K562 (cell line): ENCODE data around the gene SLC25A21. TPM values are rescaled to one million over a fixed set of nuclear protein-coding genes. Genes with fewer than 3 reads are reported as not detected.

Source experiments
- ATAC-seq: fragments of 200-7000 bp; cut with Tn5 transposase; 3 replicates; pipeline ENCODE4 v1.9.1; 2020; ENCODE audit warnings: moderate library complexity
- BruUV-seq: library from RNA; stranded (reverse); fragments of 400-500 nt; replicated peaks from 2 replicates; lab custom pipeline; 2021; lab: Mats Ljungman, UMichigan
- CTCF ChIA-PET: fragments of 300-600 bp; formaldehyde crosslinking; extraction: SDS; loops from one replicate; lab custom pipeline; 2021; ENCODE audit warnings: low intra/inter-chr PET ratio; lab: Yijun Ruan, JAX
- POLR2A ChIA-PET: fragments of 300-600, 350-650 bp; sonication (Branson Sonifier 250); formaldehyde crosslinking; extraction: SDS; loops from one replicate; lab custom pipeline; 2021; ENCODE audit warnings: antibody characterized with exemption, inconsistent platforms; lab: Yijun Ruan, JAX
- DNase-seq, 4 experiments: peaks; one replicate each; pipeline versions ENCODE4 v3.0.0 to v3.0.0-alpha.2; 2011 to 2018; ENCODE audit warnings: low spot score in 3 of 4, mixed read lengths in 3 of 4; ENCODE audit errors: extremely low read depth in 1 of 4
- FAIRE-seq: peaks from 2 replicates; lab custom pipeline; 2011; peaks lifted over from hg19 to GRCh38; lab: Jason Lieb, UNC
- H2AFZ ChIP-seq: 2 replicates; pipeline ENCODE4 v1.6.0; 2011; ENCODE audit warnings: low read depth, low read length, control low read depth, inconsistent platforms
- H3K27ac ChIP-seq: fragments of 200-600 bp; 3 replicates; pipeline ENCODE4 v1.8.0; 2011; ENCODE audit warnings: low read depth, mild to moderate bottlenecking, control low read depth, inconsistent platforms, low read length, moderate library complexity, mixed read lengths; ENCODE audit errors: extremely low read depth
- H3K27me3 ChIP-seq, 2 experiments: fragments of 300-600 bp in 1 of 2; 2 replicates in 1 of 2; 3 replicates in 1 of 2; pipeline versions ENCODE4 v1.6.0 to v1.8.0; 2011; ENCODE audit warnings: inconsistent platforms in 2 of 2, low read length in 2 of 2, mild to moderate bottlenecking in 1 of 2, mixed read lengths in 1 of 2, moderate library complexity in 1 of 2; ENCODE audit not compliant: control insufficient read depth in 2 of 2, insufficient read depth in 2 of 2
- H3K36me3 ChIP-seq: fragments of 300-600 bp; 3 replicates; pipeline ENCODE4 v1.8.0; 2011; ENCODE audit warnings: mild to moderate bottlenecking, low read length, inconsistent platforms; ENCODE audit not compliant: control insufficient read depth, insufficient read depth
- H3K4me1 ChIP-seq, 2 experiments: fragments of 200-600 bp in 1 of 2; replicated peaks in 1 of 2; 2 replicates in 1 of 2; 3 replicates in 1 of 2; pipeline versions ENCODE4 v1.5.1 to v1.8.0; 2011; ENCODE audit warnings: inconsistent platforms in 2 of 2, low read length in 2 of 2, mild to moderate bottlenecking in 1 of 2, mixed read lengths in 1 of 2, moderate library complexity in 1 of 2; ENCODE audit not compliant: control insufficient read depth in 2 of 2, insufficient read depth in 2 of 2
- H3K4me2 ChIP-seq: 2 replicates; pipeline ENCODE4 v1.6.1; 2011; ENCODE audit warnings: low read length, control low read depth, inconsistent platforms, mixed read lengths; ENCODE audit not compliant: insufficient read depth
- H3K4me3 ChIP-seq: fragments of 200-600 bp; sonication (generic), shearing (Covaris generic); 2 replicates; pipeline ENCODE4 v1.5.1; 2016; ENCODE audit warnings: control low read depth, inconsistent platforms
- H3K79me2 ChIP-seq: fragments of 200-600 bp; 3 replicates; pipeline ENCODE4 v1.8.0; 2011; ENCODE audit warnings: low read length, inconsistent platforms; ENCODE audit not compliant: control insufficient read depth, insufficient read depth
- H3K9ac ChIP-seq, 2 experiments: 2 replicates each; pipeline versions ENCODE4 v1.6.0 to v1.6.1; 2011; ENCODE audit warnings: low read depth in 2 of 2, low read length in 2 of 2, control low read depth in 1 of 2, inconsistent platforms in 1 of 2, mild to moderate bottlenecking in 1 of 2, mixed read lengths in 1 of 2; ENCODE audit not compliant: insufficient read depth in 1 of 2
- H3K9me1 ChIP-seq: one replicate; pipeline ENCODE4 v1.6.0; 2011; ENCODE audit warnings: inconsistent platforms, mild to moderate bottlenecking, low read length, moderate library complexity; ENCODE audit not compliant: control insufficient read depth, insufficient read depth
- H3K9me3 ChIP-seq: replicated peaks from 2 replicates; pipeline ENCODE4 v1.5.1; 2011; ENCODE audit warnings: low read depth, low read length, inconsistent platforms; ENCODE audit not compliant: control insufficient read depth, insufficient read depth
- H4K20me1 ChIP-seq: replicated peaks from 2 replicates; pipeline ENCODE4 v1.6.1; 2011; ENCODE audit warnings: low read length, inconsistent platforms, mixed read lengths; ENCODE audit not compliant: control insufficient read depth, insufficient read depth
- ARNT ChIP-seq, 2 experiments: fragments of 450-650 bp; IDR thresholded peaks; 2 replicates each; pipeline ENCODE4 v1.6.1; 2016; ENCODE audit warnings: mild to moderate bottlenecking in 1 of 2
- E2F4 ChIP-seq: sonication (generic); formaldehyde crosslinking; IDR thresholded peaks from 2 replicates; pipeline ENCODE4 v1.8.0; 2022; ENCODE audit warnings: mild to moderate bottlenecking, low read depth, missing genetic modification reagents
- ETV6 ChIP-seq, 3 experiments: fragments of 150-350 bp in 1 of 3; sonication (generic) in 1 of 3; formaldehyde crosslinking in 1 of 3; IDR thresholded peaks; 2 replicates each; pipeline versions ENCODE4 v1.6.1 to v1.8.0; 2014 to 2022; ENCODE audit warnings: borderline replicate concordance in 2 of 3, low read depth in 2 of 3, antibody characterized with exemption in 1 of 3, low read length in 1 of 3, mild to moderate bottlenecking in 1 of 3, missing genetic modification reagents in 1 of 3
- GATAD2A ChIP-seq: fragments of 450-650 bp; IDR thresholded peaks from 2 replicates; pipeline ENCODE4 v1.6.1; 2017
- HDAC1 ChIP-seq, 2 experiments: fragments of 450-650 bp; IDR thresholded peaks; 2 replicates each; pipeline ENCODE4 v1.6.1; 2016 to 2017; ENCODE audit warnings: inconsistent platforms in 1 of 2, mild to moderate bottlenecking in 1 of 2, moderate library complexity in 1 of 2
- JUND ChIP-seq, 2 experiments: IDR thresholded peaks; 2 replicates in 1 of 2; 3 replicates in 1 of 2; pipeline ENCODE4 v1.6.1; 2011; ENCODE audit warnings: borderline replicate concordance in 2 of 2, low read depth in 2 of 2, low read length in 2 of 2, improper control_type of control experiment in 1 of 2, missing biosample characterization in 1 of 2, missing genetic modification characterization in 1 of 2, missing genetic modification reagents in 1 of 2
- LEF1 ChIP-seq: fragments of 450-650 bp; IDR thresholded peaks from 2 replicates; pipeline ENCODE4 v1.6.1; 2016; ENCODE audit warnings: mild to moderate bottlenecking
- MCM2 ChIP-seq: fragments of 450-650 bp; IDR thresholded peaks from 2 replicates; pipeline ENCODE4 v1.6.1; 2017; ENCODE audit warnings: low read depth, mild to moderate bottlenecking
- NCOR1 ChIP-seq: fragments of 450-650 bp; IDR thresholded peaks from 2 replicates; pipeline ENCODE4 v1.6.1; 2016; ENCODE audit warnings: mild to moderate bottlenecking, moderate library complexity
- NR2C1 ChIP-seq, 2 experiments: fragments of 450-650 bp; IDR thresholded peaks; 2 replicates each; pipeline ENCODE4 v1.6.1; 2017; ENCODE audit warnings: mild to moderate bottlenecking in 2 of 2, antibody characterized with exemption in 1 of 2, inconsistent platforms in 1 of 2, missing compliant biosample characterization in 1 of 2, missing genetic modification characterization in 1 of 2
- PHF8 ChIP-seq: fragments of 200-600 bp; sonication (generic); IDR thresholded peaks from 2 replicates; pipeline ENCODE4 v1.6.1; 2012; ENCODE audit warnings: mixed run types, mild to moderate bottlenecking, inconsistent platforms, low read length, moderate library complexity, borderline replicate concordance
- RBM15 ChIP-seq: fragments of 200-400 bp; formaldehyde crosslinking; IDR thresholded peaks from 2 replicates; pipeline ENCODE4 v1.6.1; 2018; ENCODE audit warnings: mild to moderate bottlenecking, low read length, moderate library complexity; ENCODE audit not compliant: insufficient read depth
- RBM25 ChIP-seq: fragments of 200-400 bp; formaldehyde crosslinking; IDR thresholded peaks from 2 replicates; pipeline ENCODE4 v1.6.1; 2018; ENCODE audit warnings: low read length, low read depth, moderate library complexity; ENCODE audit not compliant: severe bottlenecking
- RNF2 ChIP-seq: sonication (generic); IDR thresholded peaks from 2 replicates; pipeline ENCODE4 v1.6.1; 2016
- ZNF253 ChIP-seq: fragments of 250-450 bp; sonication (Bioruptor Pico); conservative IDR thresholded peaks from 2 replicates; pipeline ENCODE4 v1.6.1; 2021; ENCODE audit warnings: mild to moderate bottlenecking
- ZNF316 ChIP-seq: fragments of 450-650 bp; IDR thresholded peaks from 2 replicates; pipeline ENCODE4 v1.6.1; 2016
- ZNF511 ChIP-seq: sonication (generic); formaldehyde crosslinking; IDR thresholded peaks from 2 replicates; pipeline ENCODE4 v1.8.0; 2022; ENCODE audit warnings: mild to moderate bottlenecking, missing genetic modification reagents
- WGBS: fragments of 100-300 bp; shearing (Covaris generic); methylation state at CpG from one replicate; pipeline ENCODE4 v1.1.6; 2016; ENCODE audit warnings: low coverage, mixed read lengths; ENCODE audit not compliant: insufficient coverage; ENCODE audit errors: missing lambda C conversion rate; 5-methylcytosine and 5-hydroxymethylcytosine counted together
- in situ Hi-C: fragments of 300-500 bp; cut with MboI; formaldehyde crosslinking; loops from 4 replicates; pipeline ENCODE4 v1.15.0; 2018; ENCODE audit warnings: inconsistent platforms, mixed read lengths
- intact Hi-C: fragments of 100-400 bp; cut with micrococcal nuclease; formaldehyde crosslinking; loops from 2 replicates; pipeline ENCODE4 v1.14.2; 2022
- polyA plus RNA-seq, 8 experiments: library from polyadenylated mRNA; depleted of rRNA in 4 of 8; stranded (reverse) in 5 of 8; unstranded in 3 of 8; fragments of >200 nt; fragmentation: Nextera tagmentation in 2 of 8; fragmentation: Illumina TruSeq in 1 of 8; extraction: Ambion mirVana in 2 of 8; extraction: Trizol in 1 of 8; gene quantifications; 2 replicates each; pipeline versions ENCODE4 v1.2.1 to v1.2.3, GENCODE V29; 2011 to 2014; ENCODE audit warnings: inconsistent platforms in 1 of 8, missing spikeins in 1 of 8
- total RNA-seq, 7 experiments: library from RNA; depleted of rRNA in 6 of 7; stranded (reverse); fragments of >200 nt in 6 of 7; fragmentation: Illumina TruSeq in 2 of 7; extraction: Trizol in 2 of 7; gene quantifications; 2 replicates each; pipeline versions ENCODE4 v1.2.1 to v1.2.3, GENCODE V29; 2011 to 2021; ENCODE audit warnings: low replicate concordance in 1 of 7

The SLC25A21 gene
- total and polyA plus RNA-seq, 9 of the 15 experiments (the other 6 are each of a cell fraction or from before 2014, with no cell fraction given): 15.2 to 46.7 (median 28.7) TPM

- H3K36me3 ChIP-seq: no peaks in the 10 kb centered on the region; the same call in 2 of the 3 replicates
- H2AFZ ChIP-seq: no peak overlapping the region
- peak overlapping the region in 1 of 2 experiments; percentile 55; a peak in 2 of 4 replicates for H3K9ac ChIP-seq
- peaks cover 0 to 8% of the 10 kb centered on the region in 2 experiments; a peak in 2 of 5 replicates for H3K4me1 ChIP-seq
- H3K27ac ChIP-seq: no peak overlapping the region
- intact Hi-C loops: loop anchor here (5.0 kb wide), 1 partner anchor 44 kb away; the partner anchor contains the start of gene MIPOL1
- H3K9me1 ChIP-seq: no peaks in the 10 kb centered on the region
- in situ Hi-C loops: loop anchor here (25.0 kb wide), 1 partner anchor 1316 kb away; the partner anchor contains the start of gene BRMS1L
- BruUV-seq: no TSS peak
- ChIA-PET POLR2A (interaction anchor here (0.6 to 0.9 kb wide), 2 partner anchors 14 to 192 kb away, joined by 3 read pairs; no protein-coding TSS in a partner anchor), CTCF (no interaction called here)
- no peaks in the 10 kb centered on the region for H3K27me3 ChIP-seq
- ATAC-seq: peak; percentile 57
- H3K4me3 ChIP-seq: no peak overlapping the region
- no peak for DNase-seq
- TF ChIP-seq NR2C1 (IDR thresholded peaks at IDR 0.05) (no peak), NR2C1 (tag; IDR thresholded peaks at IDR 0.05) (no peak), RBM25 (no peak), NCOR1 (no peak), ARNT (IDR thresholded peaks at IDR 0.05) (no peak), ZNF316 (no peak), LEF1 (no peak), RBM15 (no peak), ETV6 (IDR thresholded peaks at IDR 0.05; ENCODE audit: borderline replicate concordance in 1 of 2, low read depth in 2 of 2, low read length in 1 of 2) (no peak), ETV6 (CRISPR knock-in tag; IDR thresholded peaks at IDR 0.05; ENCODE audit: borderline replicate concordance) (no peak), JUND (IDR thresholded peaks at IDR 0.05; ENCODE audit: borderline replicate concordance, low read depth, low read length) (no peak), JUND (tag; IDR thresholded peaks at IDR 0.05; ENCODE audit: borderline replicate concordance, low read depth, low read length) (no peak), E2F4 (no peak), GATAD2A (no peak), HDAC1 (IDR thresholded peaks at IDR 0.05) (no peak), ZNF253 (CRISPR knock-in tag) (no peak), PHF8 (no peak), MCM2 (no peak), RNF2 (no peak), ZNF511 (CRISPR knock-in tag) (no peak)
- peaks cover 83% of the 10 kb centered on the region for H3K79me2 ChIP-seq
- H3K4me2 ChIP-seq: no peak overlapping the region
- no peaks in the 10 kb centered on the region; the same call in 1 of the 2 replicates for H3K9me3 ChIP-seq
- no peak for FAIRE-seq
- H4K20me1 ChIP-seq: no peaks in the 10 kb centered on the region
- 63% methylated on average over 4 of the region's 5 CpGs for WGBS
These were observed 18.9 kb downstream of the SLC25A21 start for GRCh38 chr14:37153483-37153882.
